Endothelial cell of umbilical vein (primary cell): Measurements from ENCODE around the gene ZBTB46. TPM values are rescaled to one million over a fixed set of nuclear protein-coding genes. Genes with fewer than 3 reads are reported as not detected.

Experiments used
- BruUV-seq: library from RNA; stranded (reverse); fragments of 400-500 nt; replicated peaks from 2 replicates; lab custom pipeline; 2021; lab: Mats Ljungman, UMichigan
- CTCF ChIA-PET: fragments of 300-600, 350-600 bp; sonication (Branson Sonifier 250); formaldehyde crosslinking; loops from one replicate; lab custom pipeline; 2021; ENCODE audit warnings: antibody characterized with exemption, inconsistent platforms; lab: Charles Lee
- POLR2A ChIA-PET: fragments of 300-600, 350-600 bp; sonication (Branson Sonifier 250); formaldehyde crosslinking; loops from one replicate; lab custom pipeline; 2021; ENCODE audit warnings: antibody characterized with exemption, inconsistent platforms; lab: Charles Lee
- DNase-seq: peaks from one replicate; pipeline ENCODE4 v3.0.0-alpha.2; 2011; ENCODE audit warnings: low read depth, low spot score
- FAIRE-seq: peaks from 2 replicates; lab custom pipeline; 2011; peaks lifted over from hg19 to GRCh38; lab: Jason Lieb, UNC
- H2AFZ ChIP-seq: 2 replicates; pipeline ENCODE4 v1.6.0; 2012; ENCODE audit warnings: low read depth, low read length, control low read depth, inconsistent platforms
- H3K27ac ChIP-seq: 2 replicates; pipeline ENCODE4 v1.5.1; 2011; ENCODE audit warnings: low read depth, mild to moderate bottlenecking, control low read depth, low read length, moderate library complexity; ENCODE audit not compliant: insufficient read depth
- H3K27me3 ChIP-seq, 2 experiments: 2 replicates each; pipeline versions ENCODE4 v1.6.0 to v1.6.1; 2011; ENCODE audit warnings: low read length in 2 of 2, mixed read lengths in 1 of 2; ENCODE audit not compliant: control insufficient read depth in 2 of 2, insufficient read depth in 2 of 2
- H3K36me3 ChIP-seq, 2 experiments: 2 replicates in 1 of 2; 3 replicates in 1 of 2; pipeline ENCODE4 v1.5.1; 2011; ENCODE audit warnings: low read length in 2 of 2, mild to moderate bottlenecking in 1 of 2, moderate library complexity in 1 of 2; ENCODE audit not compliant: control insufficient read depth in 2 of 2, insufficient read depth in 2 of 2; ENCODE audit errors: extremely low read depth in 1 of 2
- H3K4me1 ChIP-seq: 3 replicates; pipeline ENCODE4 v1.5.1; 2011; ENCODE audit warnings: mild to moderate bottlenecking, low read length; ENCODE audit not compliant: control insufficient read depth, insufficient read depth; ENCODE audit errors: extremely low read depth
- H3K4me2 ChIP-seq: 2 replicates; pipeline ENCODE4 v1.6.1; 2011; ENCODE audit warnings: low read length, control low read depth, mixed read lengths; ENCODE audit not compliant: insufficient read depth
- H3K4me3 ChIP-seq, 3 experiments: fragments of 200-600 bp in 1 of 3; sonication (generic), shearing (Covaris generic) in 1 of 3; replicated peaks in 1 of 3; 2 replicates each; pipeline ENCODE4 v1.5.1; 2011 to 2016; ENCODE audit warnings: control low read depth in 3 of 3, low read length in 3 of 3, mild to moderate bottlenecking in 2 of 3, inconsistent platforms in 1 of 3, low read depth in 1 of 3, moderate library complexity in 1 of 3; ENCODE audit not compliant: insufficient read depth in 1 of 3
- H3K79me2 ChIP-seq: 2 replicates; pipeline ENCODE4 v1.6.0; 2012; ENCODE audit warnings: low read length, inconsistent platforms; ENCODE audit not compliant: control insufficient read depth, insufficient read depth
- H3K9ac ChIP-seq: replicated peaks from 2 replicates; pipeline ENCODE3; 2011; ENCODE audit warnings: low read length, control low read depth; ENCODE audit not compliant: insufficient read depth; ENCODE audit errors: extremely low read depth
- H3K9me1 ChIP-seq: replicated peaks from 3 replicates; pipeline ENCODE4 v1.6.0; 2011; ENCODE audit warnings: mild to moderate bottlenecking, low read length; ENCODE audit not compliant: control insufficient read depth, insufficient read depth; ENCODE audit errors: extremely low read depth
- H3K9me3 ChIP-seq: replicated peaks from 2 replicates; pipeline ENCODE4 v1.5.1; 2012; ENCODE audit warnings: low read length, inconsistent platforms; ENCODE audit not compliant: control insufficient read depth, insufficient read depth
- H4K20me1 ChIP-seq: replicated peaks from 2 replicates; pipeline ENCODE3; 2011; ENCODE audit warnings: mild to moderate bottlenecking, low read length; ENCODE audit not compliant: control insufficient read depth, insufficient read depth; ENCODE audit errors: extremely low read depth
- EZH2 ChIP-seq: IDR thresholded peaks from 2 replicates; pipeline ENCODE4 v1.6.1; 2012; ENCODE audit warnings: borderline replicate concordance, low read depth, mild to moderate bottlenecking, moderate library complexity, low read length, inconsistent platforms; ENCODE audit not compliant: severe bottlenecking
- FOS ChIP-seq: IDR thresholded peaks from 2 replicates; pipeline ENCODE4 v1.6.1; 2011; ENCODE audit warnings: mild to moderate bottlenecking, low read length, moderate library complexity, borderline replicate concordance; ENCODE audit not compliant: insufficient read depth
- GATA2 ChIP-seq: IDR thresholded peaks from 2 replicates; pipeline ENCODE4 v1.7.0; 2011; ENCODE audit warnings: low read depth, mild to moderate bottlenecking, moderate library complexity, mixed read lengths, low read length; ENCODE audit not compliant: insufficient read length, insufficient read depth
- JUN ChIP-seq: IDR thresholded peaks from 2 replicates; pipeline ENCODE4 v1.6.1; 2011; ENCODE audit warnings: borderline replicate concordance, low read depth; ENCODE audit not compliant: insufficient read length, insufficient read depth
- MYC ChIP-seq: IDR thresholded peaks from one replicate; pipeline ENCODE4 v1.6.1; 2011; ENCODE audit warnings: mild to moderate bottlenecking, low read depth, low read length
- POLR2A ChIP-seq: IDR thresholded peaks from 2 replicates; pipeline ENCODE4 v1.6.1; 2012; ENCODE audit warnings: low read depth, mild to moderate bottlenecking, control low read depth, low read length
- POLR2AphosphoS5 ChIP-seq: IDR thresholded peaks from 2 replicates; pipeline ENCODE4 v1.6.1; 2012; ENCODE audit warnings: low read depth, mild to moderate bottlenecking, control low read depth, low read length, moderate library complexity; ENCODE audit not compliant: insufficient read depth
- dilution Hi-C: fragments of 300-500 bp; cut with MboI; formaldehyde crosslinking; loops from one replicate; pipeline ENCODE4 v1.15.0; 2019; ENCODE audit warnings: low sequenced_read_pairs; ENCODE audit not compliant: extremely low pct_ligation_motif_present
- intact Hi-C: fragments of 100-400 bp; cut with micrococcal nuclease; formaldehyde crosslinking; loops from one replicate; pipeline ENCODE4 v1.10.0; 2022
- polyA plus RNA-seq, 4 experiments: library from polyadenylated mRNA; depleted of rRNA in 3 of 4; stranded (reverse) in 3 of 4; unstranded in 1 of 4; fragments of >200 nt; gene quantifications; 2 replicates each; pipeline versions ENCODE4 v1.2.1 to v1.2.3, GENCODE V29; 2011 to 2012; ENCODE audit warnings: missing spikeins in 1 of 4
- total RNA-seq: library from RNA; stranded (reverse); gene quantifications from 2 replicates; pipeline ENCODE4 v1.2.3, GENCODE V29; 2021
- TF ChIP-seq, protein P1 (sequence below), 2 donors: IDR thresholded peaks; 1 replicate in 1 of 2; 2 replicates in 1 of 2; pipeline ENCODE4 v1.5.1; 2011; ENCODE audit warnings: low read length in 2 of 2, mild to moderate bottlenecking in 2 of 2, moderate library complexity in 2 of 2, control low read depth in 1 of 2, inconsistent platforms in 1 of 2, low read depth in 1 of 2; ENCODE audit not compliant: insufficient read depth in 1 of 2; ENCODE audit errors: extremely low read depth in 1 of 2
- TF ChIP-seq, protein P2 (sequence below): IDR thresholded peaks from 2 replicates; pipeline ENCODE4 v1.6.1; 2011; ENCODE audit not compliant: insufficient read depth, insufficient read length

Gene ZBTB46
- total and polyA plus RNA-seq, 2 donors (not counting 3 experiments of a cell fraction or from before 2014, with no cell fraction given): 1.3 to 7.1 TPM

DNA sequence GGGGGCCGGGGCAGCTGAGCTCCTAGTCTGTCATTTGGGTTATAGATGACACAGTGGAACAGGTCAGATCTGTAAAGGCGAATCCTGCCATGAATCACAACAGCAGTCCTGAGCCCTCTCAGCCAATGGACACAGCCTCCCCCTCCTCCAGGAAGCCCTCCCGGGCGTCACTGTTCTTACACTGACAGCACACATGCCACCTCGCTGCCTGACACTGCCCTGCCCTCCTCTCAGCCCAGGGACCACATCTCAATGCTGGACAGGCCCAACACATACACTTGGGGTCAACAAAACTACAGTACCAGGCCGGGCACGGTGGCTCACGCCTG lies 26.8 kb downstream of the ZBTB46 start:
- POLR2A ChIA-PET: no interaction called here
- dilution Hi-C loops: no loop called here
- intact Hi-C loops: no loop called here
- CTCF ChIA-PET: no interaction called here
- no TSS peak for BruUV-seq
- DNase-seq (no peak), FAIRE-seq (no peak)
- Histone ChIP-seq H3K27me3 (no peaks in the 10 kb centered on the region), H3K9me3 (no peaks in the 10 kb centered on the region), H3K4me3 (no peak overlapping the region), H3K4me2 (no peak overlapping the region), H3K27ac (no peak overlapping the region), H3K4me1 (no peaks in the 10 kb centered on the region), H3K79me2 (no peaks in the 10 kb centered on the region), H2AFZ (no peak overlapping the region), H3K9me1 (no peaks in the 10 kb centered on the region), H3K36me3 (no peaks in the 10 kb centered on the region), H3K9ac (no peak overlapping the region), H4K20me1 (no peaks in the 10 kb centered on the region)
- TF ChIP-seq GATA2 (no peak), POLR2AphosphoS5 (no peak), JUN (no peak), EZH2 (no peak), POLR2A (no peak), MYC (no peak), FOS (no peak)
- TF ChIP-seq, protein P1, sequence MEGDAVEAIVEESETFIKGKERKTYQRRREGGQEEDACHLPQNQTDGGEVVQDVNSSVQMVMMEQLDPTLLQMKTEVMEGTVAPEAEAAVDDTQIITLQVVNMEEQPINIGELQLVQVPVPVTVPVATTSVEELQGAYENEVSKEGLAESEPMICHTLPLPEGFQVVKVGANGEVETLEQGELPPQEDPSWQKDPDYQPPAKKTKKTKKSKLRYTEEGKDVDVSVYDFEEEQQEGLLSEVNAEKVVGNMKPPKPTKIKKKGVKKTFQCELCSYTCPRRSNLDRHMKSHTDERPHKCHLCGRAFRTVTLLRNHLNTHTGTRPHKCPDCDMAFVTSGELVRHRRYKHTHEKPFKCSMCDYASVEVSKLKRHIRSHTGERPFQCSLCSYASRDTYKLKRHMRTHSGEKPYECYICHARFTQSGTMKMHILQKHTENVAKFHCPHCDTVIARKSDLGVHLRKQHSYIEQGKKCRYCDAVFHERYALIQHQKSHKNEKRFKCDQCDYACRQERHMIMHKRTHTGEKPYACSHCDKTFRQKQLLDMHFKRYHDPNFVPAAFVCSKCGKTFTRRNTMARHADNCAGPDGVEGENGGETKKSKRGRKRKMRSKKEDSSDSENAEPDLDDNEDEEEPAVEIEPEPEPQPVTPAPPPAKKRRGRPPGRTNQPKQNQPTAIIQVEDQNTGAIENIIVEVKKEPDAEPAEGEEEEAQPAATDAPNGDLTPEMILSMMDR (IDR thresholded peaks at IDR 0.05; ENCODE audit: extremely low read depth in 1 of 2, insufficient read depth in 1 of 2, low read depth in 1 of 2, low read length in 2 of 2): no peak
- TF ChIP-seq, protein P2, sequence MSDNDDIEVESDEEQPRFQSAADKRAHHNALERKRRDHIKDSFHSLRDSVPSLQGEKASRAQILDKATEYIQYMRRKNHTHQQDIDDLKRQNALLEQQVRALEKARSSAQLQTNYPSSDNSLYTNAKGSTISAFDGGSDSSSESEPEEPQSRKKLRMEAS: no peak
